ENCODE measurements around the gene TRIM64C. TPM values are rescaled to one million over a fixed set of nuclear protein-coding genes. Genes with fewer than 3 reads are reported as not detected.

The TRIM64C gene, protein sequence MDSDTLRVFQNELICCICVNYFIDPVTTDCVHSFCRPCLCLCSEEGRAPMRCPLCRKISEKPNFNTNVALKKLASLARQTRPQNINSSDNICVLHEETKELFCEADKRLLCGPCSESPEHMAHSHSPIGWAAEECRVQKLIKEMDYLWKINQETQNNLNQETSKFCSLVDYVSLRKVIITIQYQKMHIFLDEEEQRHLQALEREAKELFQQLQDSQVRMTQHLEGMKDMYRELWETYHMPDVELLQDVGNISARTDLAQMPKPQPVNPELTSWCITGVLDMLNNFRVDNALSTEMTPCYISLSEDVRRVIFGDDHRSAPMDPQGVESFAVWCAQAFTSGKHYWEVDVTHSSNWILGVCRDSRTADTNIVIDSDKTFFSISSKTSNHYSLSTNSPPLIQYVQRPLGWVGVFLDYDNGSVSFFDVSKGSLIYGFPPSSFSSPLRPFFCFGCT
- not detected in 2 replicates for total RNA-seq

DNA sequence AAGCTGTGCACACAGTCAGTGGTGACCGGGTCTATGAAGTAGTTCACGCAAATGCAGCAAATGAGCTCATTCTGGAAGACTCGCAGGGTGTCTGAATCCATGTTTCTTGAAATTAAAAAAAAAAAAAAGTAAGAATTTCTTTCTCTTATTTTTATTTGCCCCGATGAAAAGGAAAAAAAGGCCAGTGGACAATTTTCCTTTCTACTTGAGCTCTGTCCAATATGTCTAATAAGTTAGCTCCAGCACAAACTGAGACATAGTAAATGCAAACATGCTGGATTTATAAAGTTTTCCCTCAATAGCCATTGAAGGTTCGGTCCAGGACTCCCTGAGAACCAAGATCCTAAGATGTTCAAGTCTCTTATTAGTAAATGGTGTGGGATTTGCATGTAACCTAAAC, at the start of gene TRIM64C:
TSS of gene TRIM64C (minus strand) at position 101 of the 400 bp plus-strand sequence. CDS start at position 101, 0 bp downstream.

DNA sequence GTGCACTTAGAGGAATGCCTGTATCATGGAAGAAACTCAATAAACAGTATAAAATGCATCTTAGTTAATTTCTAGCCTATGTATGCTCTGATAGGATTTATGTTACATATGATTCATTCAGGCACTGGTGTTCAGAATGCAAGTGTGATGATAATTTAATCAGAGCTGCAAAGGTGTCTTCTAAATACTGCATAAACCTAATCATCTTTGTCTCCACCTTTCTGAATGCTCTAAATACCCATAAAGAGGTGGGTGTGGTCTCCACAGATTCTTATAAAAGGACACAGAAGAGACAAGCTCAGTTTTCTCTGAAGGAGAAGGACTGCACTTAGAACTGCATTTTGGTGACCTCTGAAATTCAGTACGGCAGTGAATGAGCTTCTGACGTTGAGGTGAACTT, 30.4 kb downstream of the TRIM64C start, which contains the start of gene TRIM49B:
TSS of gene TRIM49B (plus strand) at position 301 of the 400 bp plus-strand sequence. CDS start 2,777 bp downstream, outside the sequence.

Small RNAs within 50 kb of the gene (small RNA-seq; reads per million reads assigned to genes)
- gene AC084851.1: not detected

Other genes with a start within 250 kb of the TRIM64C start
- gene TRIM51G, start 75.2 kb downstream of the TRIM64C start, total RNA-seq: not detected in 2 replicates
- gene TRIM49B, start 30.3 kb downstream of the TRIM64C start, total RNA-seq: not detected in 2 replicates
- not detected in 2 replicates for gene FOLH1, start 149.5 kb upstream of the TRIM64C start, total RNA-seq

All from articular chondrocyte of knee joint (primary cell).